GM20431 (cell line): ENCODE results near the gene STX2.
"Not testable (repeated sequence)": the region's sequence is repeated elsewhere in the genome, so short reads cannot be mapped to it uniquely, and the experiment has no call there.

Source experiments
- in situ Hi-C: fragments of 300-500 bp; cut with MseI, MboI; formaldehyde crosslinking; loops from one replicate; pipeline ENCODE4 v1.15.0; 2020; ENCODE audit warnings: low sequenced_read_pairs; ENCODE audit not compliant: unreplicated experiment

Gene STX2

DNA sequence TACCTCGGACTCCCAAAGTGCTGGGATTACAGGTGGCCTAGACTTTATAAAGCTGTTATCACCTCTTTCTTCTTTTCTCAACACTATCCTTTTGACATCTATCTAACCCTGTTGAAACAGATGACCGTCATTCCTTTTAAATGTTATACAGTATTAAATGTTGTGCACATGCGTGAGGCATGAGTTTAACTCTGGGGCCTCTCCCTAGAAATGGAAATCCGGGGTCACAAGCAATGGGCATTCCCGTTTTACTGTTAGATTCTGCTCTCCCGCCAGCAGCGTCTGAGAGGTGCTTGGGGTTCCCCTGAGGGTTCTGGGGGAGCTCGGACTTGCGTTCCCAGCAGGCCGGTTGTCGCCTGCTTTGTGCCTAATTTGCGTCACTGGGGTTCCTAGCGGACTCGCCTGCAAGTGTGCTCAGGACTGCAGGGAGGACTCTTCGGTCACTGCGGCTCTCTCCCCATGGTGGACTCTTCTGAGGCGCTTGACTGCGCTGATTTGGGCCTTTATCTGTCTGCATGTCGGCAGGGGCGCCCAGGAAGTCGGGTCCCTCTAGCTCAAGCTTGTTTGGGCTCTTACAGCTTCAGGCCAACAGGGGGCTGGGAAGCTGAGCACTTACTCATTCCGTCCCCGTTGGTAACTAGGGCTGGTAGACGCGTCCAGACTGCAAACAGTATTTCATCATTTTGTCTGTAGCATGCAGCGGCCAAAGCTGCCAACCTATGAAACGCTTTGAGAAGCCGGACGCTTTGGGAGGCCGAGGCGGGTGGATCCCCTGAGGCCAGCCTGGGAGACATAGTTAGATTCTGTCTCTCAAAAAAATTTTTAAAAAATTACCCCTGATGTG, 31.6 kb upstream of the STX2 start:
- in situ Hi-C loops = no loop called here

DNA sequence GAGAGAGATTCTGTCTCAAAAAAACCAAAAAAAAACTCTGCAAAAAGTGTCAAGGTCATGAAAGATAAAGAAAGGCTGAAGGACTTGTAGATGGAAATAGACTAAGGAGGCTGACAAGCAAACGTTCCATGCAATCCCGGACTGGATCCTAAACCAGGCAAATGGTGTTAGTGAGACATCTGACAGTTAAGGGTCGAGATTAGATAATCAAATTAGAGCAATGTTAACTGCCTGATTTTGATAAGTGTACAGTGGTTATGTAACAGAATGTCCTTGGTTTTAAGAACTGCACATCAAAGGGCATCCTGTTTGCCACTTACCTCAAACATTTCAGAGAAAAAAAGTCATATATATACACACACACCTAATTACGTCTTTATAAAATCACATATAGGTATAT, 29.4 kb upstream of the STX2 start:
- in situ Hi-C loops = no loop called here

DNA sequence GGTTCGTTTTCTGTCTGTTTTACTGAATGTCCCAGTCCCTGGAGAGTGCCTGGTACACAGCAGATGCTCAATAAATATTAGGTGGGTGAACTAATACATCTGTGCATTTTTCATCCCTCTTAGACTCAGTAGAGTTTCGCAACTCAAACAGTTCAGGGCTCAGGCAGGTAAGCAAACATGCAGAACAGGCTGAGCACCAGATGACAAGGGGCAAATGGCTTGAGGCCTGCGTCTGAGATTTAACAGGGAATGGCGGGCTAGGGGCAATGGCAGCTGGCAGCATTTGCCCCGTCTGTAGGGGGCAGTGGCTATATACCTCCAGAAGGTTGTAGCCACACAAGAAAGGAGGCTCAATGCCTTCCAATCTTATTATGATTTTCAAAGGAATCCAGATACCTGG, 24.2 kb upstream of the STX2 start:
- in situ Hi-C loops = no loop called here

DNA sequence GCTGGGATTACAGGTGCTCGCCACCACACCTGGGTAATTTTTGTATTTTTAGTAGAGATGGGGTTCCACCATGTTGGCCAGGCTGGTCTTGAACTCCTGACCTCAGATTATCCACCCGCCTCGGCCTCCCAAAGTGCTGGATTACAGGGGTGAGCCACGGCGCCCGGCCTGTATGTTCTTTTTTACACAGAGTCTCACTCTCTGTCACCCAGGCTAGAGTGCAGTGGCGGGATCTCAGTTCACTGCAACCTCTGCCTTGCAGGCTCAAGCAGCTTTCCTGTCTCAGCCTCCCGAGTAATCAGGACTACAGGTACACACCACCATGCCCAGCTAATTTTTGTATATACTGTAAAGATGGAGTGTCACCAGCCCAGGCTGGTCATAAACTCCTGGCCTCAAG, 23.7 kb upstream of the STX2 start:
- in situ Hi-C loops = not testable (repeated sequence)

DNA sequence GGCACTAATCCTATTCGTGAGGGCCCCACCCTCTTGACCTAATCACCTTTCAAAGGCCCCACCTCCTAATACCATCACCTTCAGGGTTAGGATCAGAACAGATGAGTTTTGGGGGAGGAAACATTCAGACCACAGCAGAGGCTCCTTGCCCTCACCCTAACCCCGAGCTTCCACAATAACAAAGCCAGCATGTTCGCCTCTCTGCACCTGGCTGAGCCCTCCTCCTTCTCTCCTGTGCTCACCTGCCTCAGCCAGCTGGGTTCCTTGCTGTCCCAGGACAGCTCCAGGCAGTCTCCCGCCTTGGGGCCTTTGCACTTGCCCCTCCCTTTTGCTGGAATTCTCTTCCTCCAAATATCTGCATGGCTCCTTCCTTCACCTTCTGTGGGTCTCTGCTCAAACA, 23.1 kb upstream of the STX2 start:
- in situ Hi-C loops = no loop called here

DNA sequence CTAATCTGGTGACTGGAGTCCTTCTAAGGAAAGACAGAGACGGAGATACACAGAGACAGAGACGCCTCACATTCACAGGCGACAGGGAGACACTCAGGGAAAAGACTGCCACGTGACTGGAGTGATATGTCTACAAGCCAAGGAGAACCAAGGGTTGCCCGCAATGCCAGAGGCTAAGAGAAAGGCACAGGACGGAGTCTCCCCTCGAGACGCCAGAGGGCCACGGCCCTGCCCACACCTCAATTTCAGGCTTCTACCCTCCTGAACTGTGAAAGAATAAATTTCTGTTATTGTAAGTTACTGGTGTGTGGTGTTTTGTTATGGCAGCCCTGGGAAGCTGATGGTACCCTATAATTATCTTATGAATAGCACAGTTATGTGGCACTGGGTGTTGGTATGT, 21.3 kb upstream of the STX2 start:
- in situ Hi-C loops = no loop called here

DNA sequence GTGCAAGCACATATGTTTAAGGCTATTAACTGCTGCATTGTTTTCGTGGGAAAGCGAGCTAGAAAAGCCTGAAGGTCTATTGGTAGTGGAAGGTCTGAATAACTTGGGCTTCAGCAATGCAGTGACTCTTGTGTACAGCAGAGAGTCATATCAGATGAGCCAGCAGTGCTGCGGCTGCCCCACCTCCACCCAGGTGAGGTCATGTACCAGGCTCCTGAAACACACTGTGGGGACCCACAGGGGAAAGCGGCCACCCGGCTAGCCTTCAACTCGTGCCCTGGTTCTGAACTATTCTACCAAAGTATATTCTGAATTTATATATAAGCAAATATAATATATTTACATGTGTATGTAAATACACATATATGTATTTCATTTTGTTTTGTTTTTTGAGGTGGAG, 20.1 kb upstream of the STX2 start:
- in situ Hi-C loops = no loop called here

DNA sequence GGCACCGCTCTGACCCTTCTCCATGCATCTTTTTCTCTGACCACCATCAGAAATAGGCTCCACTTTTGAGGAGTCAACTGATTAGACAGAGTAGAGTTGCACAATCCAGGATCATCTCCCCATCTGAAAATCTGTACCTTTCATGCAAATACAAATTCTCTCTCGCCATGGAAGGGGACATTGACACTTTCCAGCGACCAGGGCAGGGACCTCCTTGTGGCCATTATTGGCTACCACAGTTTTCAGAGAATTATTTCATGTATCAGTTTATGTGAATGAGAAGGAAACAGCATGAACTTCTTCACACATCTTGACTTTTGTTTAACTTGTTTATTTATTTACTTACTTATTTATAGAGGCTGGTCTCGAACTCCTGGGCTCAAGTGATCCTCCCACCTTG, 19.0 kb upstream of the STX2 start:
- in situ Hi-C loops = no loop called here

DNA sequence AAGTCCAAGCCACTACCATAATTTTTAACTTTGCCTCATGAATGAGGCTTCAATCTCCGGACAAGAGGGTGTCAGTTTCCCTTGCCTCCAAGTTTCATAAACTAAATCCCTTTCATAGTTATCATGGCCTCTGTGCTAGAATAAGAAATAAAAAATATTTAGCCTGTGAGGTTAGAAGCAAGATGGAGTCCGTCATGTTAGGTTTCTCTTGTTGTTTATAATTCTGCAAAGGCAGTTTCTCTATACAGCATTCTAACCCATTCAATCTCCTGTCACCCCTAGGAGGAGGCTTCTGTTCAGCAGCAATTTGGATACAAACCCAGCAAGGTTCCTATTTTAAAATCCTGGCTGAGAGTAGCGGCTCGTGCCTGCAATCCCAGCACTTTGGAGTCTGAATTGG, 17.0 kb upstream of the STX2 start:
- in situ Hi-C loops = no loop called here

DNA sequence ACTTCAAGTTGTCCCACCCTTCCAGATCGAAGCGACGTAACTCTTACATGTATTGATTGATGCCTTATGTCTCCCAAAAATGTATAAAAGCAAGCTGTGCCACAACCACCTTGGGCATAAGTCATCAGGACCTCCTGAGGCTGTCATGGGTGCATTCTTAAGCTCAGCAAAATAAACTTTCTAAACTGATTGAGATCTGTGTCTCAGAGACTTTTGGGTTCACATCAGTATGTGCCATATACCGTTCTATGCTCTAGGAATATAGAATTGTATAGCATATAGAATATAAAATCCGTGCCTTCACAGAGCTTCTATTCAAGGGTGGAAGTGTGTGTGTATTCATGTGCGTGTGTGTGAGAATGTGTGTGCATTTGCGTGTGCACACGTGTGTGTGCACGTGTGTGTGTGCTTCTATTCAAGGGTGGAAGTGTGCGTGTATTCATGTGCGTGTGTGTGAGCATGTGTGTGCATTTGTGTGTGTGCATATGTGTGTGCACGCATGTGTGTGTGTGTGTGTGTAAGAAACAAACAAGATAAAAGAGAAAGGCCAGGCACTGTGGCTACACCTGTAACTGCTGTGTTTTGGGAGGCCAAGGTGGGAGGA, 11.5 kb upstream of the STX2 start:
- in situ Hi-C loops = no loop called here

DNA sequence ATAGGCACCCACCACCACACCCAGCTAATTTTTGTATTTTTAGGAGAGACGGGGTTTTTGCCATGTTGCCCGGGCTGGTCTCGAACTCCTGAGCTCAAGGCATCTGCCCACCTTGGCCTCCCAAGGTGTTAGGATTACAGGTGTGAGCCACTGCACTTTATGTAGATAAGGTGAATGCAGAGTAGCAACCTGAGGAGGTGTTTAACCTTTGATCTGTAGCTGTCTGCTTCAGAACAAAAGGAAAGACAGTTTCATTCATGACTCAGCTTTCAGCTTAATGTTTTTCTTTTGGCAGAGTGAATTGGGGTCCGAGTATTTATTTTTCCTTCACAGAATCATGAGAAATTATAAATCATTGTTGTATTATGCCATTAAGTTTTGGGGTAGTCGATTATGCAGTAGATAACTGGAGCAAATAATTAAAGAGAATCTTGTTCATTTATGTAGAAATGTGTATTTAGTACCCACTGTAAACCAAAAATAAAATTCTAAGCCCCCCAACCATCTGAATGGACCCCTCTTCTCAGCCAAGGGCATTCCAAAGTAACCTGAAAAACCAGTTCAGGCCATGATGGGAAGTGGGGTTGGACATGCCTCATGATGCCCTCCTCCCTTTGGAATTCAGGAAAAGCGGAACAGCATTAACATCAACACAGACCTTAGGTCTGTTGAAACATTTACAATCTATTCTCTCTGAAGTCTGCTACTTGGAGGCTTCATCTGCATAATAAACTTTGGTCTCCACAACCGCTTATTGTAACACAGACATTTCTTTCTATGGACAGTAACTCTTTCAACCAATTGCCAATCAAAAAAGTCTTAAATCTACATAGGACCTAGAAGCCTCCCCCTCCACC, 10.7 kb upstream of the STX2 start:
- in situ Hi-C loops = no loop called here

DNA sequence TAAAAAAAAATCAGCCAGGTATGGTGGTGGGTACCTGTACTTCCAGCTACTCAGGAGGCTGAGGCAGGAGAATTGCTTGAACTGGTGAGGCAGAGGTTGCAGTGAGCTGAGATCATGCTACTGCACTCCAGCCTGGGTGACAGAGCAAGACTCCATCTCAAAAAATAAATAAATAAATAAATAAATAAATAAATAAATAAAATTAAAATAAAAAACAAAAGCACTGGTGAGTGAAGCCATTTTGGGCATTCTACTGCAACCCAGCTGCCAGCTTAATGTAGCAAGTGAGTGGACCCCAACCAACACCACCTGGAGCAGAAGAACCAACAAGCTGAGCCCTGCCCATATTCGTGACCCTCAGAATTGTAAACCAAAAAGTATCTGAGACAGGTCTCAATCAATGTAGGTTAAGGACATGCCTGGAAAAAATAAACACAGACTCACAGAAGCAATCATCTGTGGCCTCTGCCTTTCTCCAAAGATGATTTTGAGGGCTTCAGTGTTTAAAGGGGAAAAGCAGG, 9.8 kb upstream of the STX2 start:
- in situ Hi-C loops = not testable (repeated sequence)

DNA sequence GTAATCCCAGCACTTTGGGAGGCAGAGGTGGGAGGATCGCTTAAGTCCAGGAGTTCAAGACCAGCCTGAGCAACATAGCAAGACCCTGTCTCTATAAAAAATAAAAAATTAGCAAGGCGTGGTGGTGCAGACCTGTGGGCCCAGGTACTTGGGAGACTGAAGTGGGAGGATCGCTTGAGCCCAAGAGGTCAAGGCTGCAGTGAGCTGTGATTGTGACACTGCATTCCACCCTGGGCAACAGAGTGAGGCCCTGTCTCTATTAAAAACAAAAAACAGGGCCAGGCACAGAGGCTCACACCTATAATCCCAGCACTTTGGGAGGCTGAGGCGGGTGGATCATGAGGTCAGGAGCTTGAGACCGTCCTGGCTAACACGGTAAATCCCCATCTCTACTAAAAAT, 9.1 kb upstream of the STX2 start:
- in situ Hi-C loops = not testable (repeated sequence)

DNA sequence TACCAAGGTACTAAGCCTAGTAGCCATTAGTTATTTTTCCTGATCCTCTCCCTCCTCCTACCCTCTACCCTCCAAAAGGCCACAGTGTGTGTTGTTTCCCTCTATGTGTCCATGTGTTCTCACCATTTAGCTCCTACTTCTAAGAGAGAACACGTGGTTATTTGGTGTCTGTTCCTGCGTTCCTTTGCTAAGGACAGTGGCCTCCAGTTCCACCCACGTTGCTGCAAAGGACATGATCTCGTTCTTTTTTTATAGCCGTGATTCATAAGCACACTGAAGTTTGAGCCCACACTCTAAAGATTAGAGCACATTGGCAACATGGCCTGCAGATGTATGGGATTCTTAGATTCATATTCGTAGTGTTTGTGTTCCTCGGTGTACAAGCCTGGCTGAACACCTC, 8.1 kb upstream of the STX2 start:
- in situ Hi-C loops = no loop called here

DNA sequence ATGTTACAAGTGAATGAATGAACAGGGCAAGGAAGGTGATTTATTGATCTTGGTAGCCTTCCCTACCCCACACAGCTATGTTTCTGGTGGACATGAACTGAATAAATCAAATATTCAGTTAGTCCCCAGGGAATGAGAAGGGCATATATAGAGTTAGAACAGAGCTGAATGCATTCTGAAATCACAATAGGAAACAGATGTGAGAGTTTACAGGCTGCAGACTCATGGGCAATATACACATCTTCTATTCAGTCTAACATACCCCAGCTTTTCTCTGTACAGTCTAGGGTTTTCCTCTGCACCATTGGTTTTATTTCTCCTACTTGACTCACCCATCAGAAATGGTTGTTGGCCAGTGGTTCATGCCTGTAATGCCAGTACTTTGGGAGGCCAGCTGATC, 7.3 kb upstream of the STX2 start:
- in situ Hi-C loops = no loop called here

DNA sequence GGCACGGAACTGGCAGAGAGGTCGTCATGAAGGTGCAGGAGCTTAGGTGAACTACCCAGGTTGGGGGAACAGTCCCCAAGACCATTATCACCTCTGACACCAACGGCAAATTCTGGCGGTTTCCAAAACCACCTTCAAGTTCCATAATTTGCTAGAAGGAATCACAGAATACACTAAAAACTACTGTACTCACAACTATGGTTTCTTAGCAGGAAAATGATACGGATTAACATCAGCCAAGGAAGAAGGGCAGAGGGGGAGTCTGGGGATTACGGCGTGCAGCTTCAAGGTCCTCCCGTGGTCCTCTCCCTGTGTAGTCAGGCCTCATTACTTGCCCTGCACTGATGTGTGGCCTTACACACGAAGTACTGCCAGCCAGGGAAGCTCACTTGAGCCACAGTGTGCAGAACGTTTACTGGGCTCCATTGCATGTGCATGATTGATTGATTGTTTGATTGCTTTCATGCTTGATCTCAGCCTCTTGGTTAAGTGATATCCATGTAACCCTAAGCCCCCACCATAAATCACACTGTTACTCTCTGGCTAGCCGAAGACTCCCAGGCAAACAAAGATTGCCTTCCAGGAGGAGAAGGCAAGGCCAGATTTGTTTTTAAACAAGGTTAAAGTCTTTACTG, 837 bp upstream of the STX2 start:
- in situ Hi-C loops = no loop called here

DNA sequence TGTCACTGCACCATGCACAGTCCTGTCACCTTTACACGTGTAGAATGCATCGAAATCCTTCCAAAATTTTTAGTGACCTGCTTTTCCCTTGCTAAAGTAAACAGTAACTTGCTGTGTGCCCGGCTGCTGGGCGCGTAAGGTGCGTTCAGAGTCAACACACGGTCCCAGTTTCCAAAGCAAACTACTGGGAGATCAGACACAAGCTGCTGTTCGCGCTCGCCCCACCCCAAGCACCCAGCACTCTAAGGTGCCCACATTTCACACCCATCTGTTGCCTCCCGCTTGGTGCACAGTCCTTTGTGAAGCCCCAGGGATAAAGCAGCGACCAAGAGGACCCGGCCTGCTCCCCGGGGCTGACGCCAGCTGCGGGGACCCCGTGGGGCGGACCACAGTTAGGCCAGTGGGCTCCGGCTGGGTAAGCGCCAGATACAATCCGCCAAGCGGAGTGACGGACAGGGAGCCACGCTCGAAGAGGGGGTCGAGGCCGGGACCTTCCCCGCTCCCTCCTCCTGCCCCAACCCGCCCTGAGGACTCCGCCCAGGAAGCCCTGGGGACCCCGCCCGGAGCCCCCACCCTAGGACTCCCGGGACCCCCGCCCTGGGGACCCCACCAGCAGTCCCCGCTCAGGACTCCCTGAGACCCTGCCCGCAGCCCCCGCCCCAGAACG, 633 bp downstream of the STX2 start:
- in situ Hi-C loops = no loop called here

DNA sequence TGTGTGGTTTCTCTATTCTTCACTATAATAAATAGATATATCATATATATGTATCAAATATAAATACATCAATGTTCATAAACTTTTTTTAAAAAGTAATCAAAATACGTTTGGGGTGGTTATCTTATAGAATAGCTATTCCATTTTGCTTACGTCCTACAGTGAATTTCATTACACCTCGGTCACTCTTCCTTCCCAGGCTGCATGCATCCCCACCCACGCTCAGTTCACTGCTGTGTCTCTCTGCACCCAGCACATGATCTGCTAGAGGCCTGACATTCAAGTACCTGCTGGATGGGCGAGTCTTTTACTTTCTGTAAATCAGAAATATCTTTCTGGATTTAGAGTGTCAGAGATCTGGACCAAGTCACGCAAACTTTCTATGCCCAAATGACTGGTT, 3.6 kb downstream of the STX2 start:
- in situ Hi-C loops = no loop called here

DNA sequence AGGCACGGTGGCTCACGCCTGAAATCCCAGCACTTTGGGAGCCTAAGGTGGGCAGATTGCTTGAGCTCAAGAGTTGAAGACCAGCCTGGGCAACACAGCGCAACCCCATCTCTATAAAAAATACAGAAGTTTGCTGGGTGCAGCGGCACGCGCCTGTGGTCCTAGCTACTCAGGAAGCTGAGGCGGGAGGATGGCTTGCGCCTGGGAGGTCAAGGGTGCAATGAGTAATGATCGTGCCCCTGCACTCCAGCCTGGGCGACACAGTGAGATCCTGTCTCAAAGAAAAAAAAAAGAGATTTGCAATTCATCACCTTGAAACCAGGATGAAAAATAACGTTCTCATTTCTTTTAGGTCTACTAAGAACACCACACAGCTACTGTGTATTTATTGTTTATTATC, 4.0 kb downstream of the STX2 start:
- in situ Hi-C loops = no loop called here
